H1 (cell line): Measurements from ENCODE around the gene TIGD6. TPM values are rescaled to one million over a fixed set of nuclear protein-coding genes. Genes with fewer than 3 reads are reported as not detected.

ENCODE experiments used
- CTCF ChIA-PET: fragments of 300-600 bp; sonication (Branson Sonifier 250); formaldehyde crosslinking; loops from one replicate; lab custom pipeline; 2021; ENCODE audit not compliant: partially characterized antibody; lab: Charles Lee
- POLR2A ChIA-PET: fragments of 300-600 bp; sonication (Branson Sonifier 250); formaldehyde crosslinking; loops from one replicate; lab custom pipeline; 2021; ENCODE audit warnings: inconsistent platforms; ENCODE audit not compliant: partially characterized antibody; lab: Charles Lee
- DNase-seq, 2 experiments: peaks; one replicate each; pipeline versions ENCODE4 v3.0.0 to v3.0.0-alpha.2; 2010 to 2022; ENCODE audit warnings: low spot score in 2 of 2, low read depth in 1 of 2, mixed read lengths in 1 of 2
- FAIRE-seq: peaks from 2 replicates; lab custom pipeline; 2011; peaks lifted over from hg19 to GRCh38; lab: Jason Lieb, UNC
- H2AFZ ChIP-seq: 2 replicates; pipeline ENCODE4 v1.8.1; 2012; ENCODE audit warnings: low read length, inconsistent platforms
- H2AK5ac ChIP-seq: 2 replicates; pipeline ENCODE4 v1.6.1; 2013; ENCODE audit warnings: low read depth, low read length
- H2BK120ac ChIP-seq: replicated peaks from 2 replicates; pipeline ENCODE3; 2013; ENCODE audit warnings: low read depth, low read length, inconsistent platforms
- H2BK12ac ChIP-seq: 2 replicates; pipeline ENCODE4 v1.6.1; 2013; ENCODE audit warnings: low read depth, low read length
- H2BK15ac ChIP-seq: 2 replicates; pipeline ENCODE4 v1.6.1; 2013; ENCODE audit warnings: low read length
- H2BK20ac ChIP-seq: 2 replicates; pipeline ENCODE4 v1.6.1; 2013; ENCODE audit warnings: low read length
- H2BK5ac ChIP-seq: 2 replicates; pipeline ENCODE4 v1.6.1; 2013; ENCODE audit warnings: low read depth, low read length
- H3K14ac ChIP-seq: 2 replicates; pipeline ENCODE4 v1.6.1; 2013; ENCODE audit warnings: inconsistent platforms; ENCODE audit not compliant: insufficient read length
- H3K18ac ChIP-seq: 2 replicates; pipeline ENCODE4 v1.6.1; 2013; ENCODE audit warnings: low read length; ENCODE audit errors: extremely low read depth
- H3K23ac ChIP-seq: 2 replicates; pipeline ENCODE4 v1.6.1; 2013; ENCODE audit warnings: inconsistent platforms; ENCODE audit not compliant: insufficient read length
- H3K23me2 ChIP-seq: 2 replicates; pipeline ENCODE4 v1.6.1; 2013; ENCODE audit warnings: low read depth, low read length
- H3K27ac ChIP-seq: 2 replicates; pipeline ENCODE4 v1.6.1; 2011; ENCODE audit warnings: low read depth, low read length, inconsistent platforms
- H3K27me3 ChIP-seq, 4 experiments: replicated peaks in 1 of 4; 1 replicate in 1 of 4; 2 replicates in 3 of 4; pipeline versions ENCODE4 v1.6.1 to v1.8.1; 2011 to 2013; ENCODE audit warnings: low read length in 3 of 4, mild to moderate bottlenecking in 3 of 4, inconsistent platforms in 2 of 4, mixed read lengths in 2 of 4, moderate library complexity in 1 of 4; ENCODE audit not compliant: control insufficient read depth in 3 of 4, insufficient read depth in 3 of 4; ENCODE audit errors: extremely low read depth in 1 of 4
- H3K36me3 ChIP-seq, 4 experiments: 2 replicates each; pipeline versions ENCODE4 v1.6.1 to v1.8.1; 2011 to 2013; ENCODE audit warnings: mild to moderate bottlenecking in 4 of 4, low read length in 3 of 4, moderate library complexity in 2 of 4, control low read depth in 1 of 4, inconsistent platforms in 1 of 4; ENCODE audit not compliant: insufficient read depth in 4 of 4, control insufficient read depth in 2 of 4
- H3K4ac ChIP-seq: replicated peaks from 2 replicates; pipeline ENCODE3; 2013; ENCODE audit warnings: low read length, low read depth, mixed read lengths, inconsistent platforms; ENCODE audit not compliant: insufficient read length
- H3K4me1 ChIP-seq, 4 experiments: replicated peaks in 1 of 4; 1 replicate in 1 of 4; 2 replicates in 3 of 4; pipeline versions ENCODE4 v1.6.1 to v1.8.1; 2011 to 2013; ENCODE audit warnings: low read length in 3 of 4, inconsistent platforms in 2 of 4, mixed read lengths in 1 of 4; ENCODE audit not compliant: insufficient read depth in 4 of 4, control insufficient read depth in 3 of 4
- H3K4me2 ChIP-seq, 2 experiments: 2 replicates each; pipeline versions ENCODE4 v1.6.1 to v1.8.1; 2011 to 2013; ENCODE audit warnings: low read depth in 2 of 2, low read length in 2 of 2, control low read depth in 1 of 2, inconsistent platforms in 1 of 2, mild to moderate bottlenecking in 1 of 2; ENCODE audit not compliant: insufficient read depth in 1 of 2
- H3K4me3 ChIP-seq, 4 experiments: fragments of 200-600, 300-600 bp in 1 of 4; sonication (generic), shearing (Covaris generic), sonication (Bioruptor Twin) in 1 of 4; 2 replicates each; pipeline versions ENCODE4 v1.5.1 to v1.8.1; 2011 to 2016; ENCODE audit warnings: low read length in 4 of 4, low read depth in 3 of 4, control low read depth in 2 of 4, inconsistent platforms in 2 of 4, mild to moderate bottlenecking in 2 of 4, mixed read lengths in 1 of 4, moderate library complexity in 1 of 4; ENCODE audit not compliant: insufficient read depth in 2 of 4; ENCODE audit errors: extremely low read depth in 1 of 4
- H3K56ac ChIP-seq: replicated peaks from 2 replicates; pipeline ENCODE3; 2013; ENCODE audit warnings: low read depth, mild to moderate bottlenecking, mixed read lengths, low read length, inconsistent platforms; ENCODE audit not compliant: insufficient read length
- H3K79me1 ChIP-seq: 2 replicates; pipeline ENCODE4 v1.6.1; 2013; ENCODE audit warnings: low read depth, low read length, control low read depth
- H3K79me2 ChIP-seq, 2 experiments: 2 replicates each; pipeline versions ENCODE4 v1.6.1 to v1.8.1; 2012 to 2013; ENCODE audit warnings: low read length in 2 of 2, mild to moderate bottlenecking in 2 of 2, inconsistent platforms in 1 of 2; ENCODE audit not compliant: insufficient read depth in 2 of 2, control insufficient read depth in 1 of 2
- H3K9ac ChIP-seq, 4 experiments: replicated peaks in 1 of 4; 1 replicate in 1 of 4; 2 replicates in 3 of 4; pipeline versions ENCODE4 v1.6.1 to v1.8.1; 2011 to 2013; ENCODE audit warnings: low read depth in 3 of 4, low read length in 3 of 4, control low read depth in 2 of 4, mild to moderate bottlenecking in 2 of 4, moderate library complexity in 2 of 4, inconsistent platforms in 1 of 4; ENCODE audit errors: extremely low read depth in 1 of 4
- H3K9me3 ChIP-seq, 2 experiments: 2 replicates each; pipeline versions ENCODE4 v1.6.1 to v1.8.1; 2012 to 2013; ENCODE audit warnings: mild to moderate bottlenecking in 2 of 2, moderate library complexity in 2 of 2, control low read depth in 1 of 2, inconsistent platforms in 1 of 2, low read depth in 1 of 2, low read length in 1 of 2, mixed read lengths in 1 of 2; ENCODE audit not compliant: insufficient read depth in 2 of 2
- H4K20me1 ChIP-seq, 2 experiments: replicated peaks in 1 of 2; 2 replicates each; pipeline versions ENCODE3 to v1.8.1; 2011 to 2013; ENCODE audit warnings: inconsistent platforms in 2 of 2, low read length in 2 of 2, mild to moderate bottlenecking in 1 of 2; ENCODE audit not compliant: insufficient read depth in 2 of 2, control insufficient read depth in 1 of 2
- H4K5ac ChIP-seq: 2 replicates; pipeline ENCODE4 v1.6.1; 2013; ENCODE audit warnings: low read length, low read depth, mixed read lengths, inconsistent platforms; ENCODE audit not compliant: insufficient read length
- H4K8ac ChIP-seq: 2 replicates; pipeline ENCODE4 v1.8.0; 2013; ENCODE audit warnings: mild to moderate bottlenecking, moderate library complexity, low read length, inconsistent platforms; ENCODE audit not compliant: insufficient read depth; ENCODE audit errors: extremely low read depth
- H4K91ac ChIP-seq: replicated peaks from 2 replicates; pipeline ENCODE3; 2013; ENCODE audit warnings: low read length, mixed read lengths, inconsistent platforms; ENCODE audit not compliant: insufficient read length
- CTCF ChIP-seq, 3 experiments: IDR thresholded peaks; 1 replicate in 2 of 3; 2 replicates in 1 of 3; pipeline versions ENCODE4 v1.5.1 to v1.6.1; 2011; ENCODE audit warnings: low read length in 3 of 3, mild to moderate bottlenecking in 3 of 3, inconsistent platforms in 2 of 3, low read depth in 1 of 3, moderate library complexity in 1 of 3; ENCODE audit not compliant: insufficient read depth in 1 of 3; ENCODE audit errors: control extremely low read depth in 1 of 3
- FOSL1 ChIP-seq: IDR thresholded peaks from 2 replicates; pipeline ENCODE4 v1.6.1; 2011; ENCODE audit warnings: mild to moderate bottlenecking, low read depth, low read length, moderate library complexity; ENCODE audit not compliant: insufficient read depth
- RAD21 ChIP-seq, 2 experiments: IDR thresholded peaks in 1 of 2; conservative IDR thresholded peaks in 1 of 2; 2 replicates each; pipeline ENCODE4 v1.6.1; 2011; ENCODE audit warnings: low read depth in 2 of 2, low read length in 2 of 2, improper control_type of control experiment in 1 of 2, inconsistent platforms in 1 of 2, mild to moderate bottlenecking in 1 of 2, moderate library complexity in 1 of 2
- TEAD4 ChIP-seq: IDR thresholded peaks from 2 replicates; pipeline ENCODE4 v1.6.1; 2012; ENCODE audit warnings: low read depth, low read length, inconsistent platforms, mixed read lengths
- YY1 ChIP-seq: IDR thresholded peaks from 2 replicates; pipeline ENCODE4 v1.6.1; 2011; ENCODE audit warnings: low read depth, mild to moderate bottlenecking, low read length
- WGBS, 2 experiments: shearing (Covaris generic) in 1 of 2; methylation state at CpG; one replicate each; pipeline versions ENCODE4 v1.1.6 to v1.1.7; 2013 to 2015; ENCODE audit warnings: low lambda C conversion rate in 2 of 2, mixed read lengths in 2 of 2, inconsistent platforms in 1 of 2, low coverage in 1 of 2, missing lambda C conversion rate in 1 of 2; ENCODE audit not compliant: insufficient replicate concordance in 2 of 2, insufficient coverage in 1 of 2, insufficient read length in 1 of 2; ENCODE audit errors: extremely low coverage in 1 of 2, missing lambda C conversion rate in 1 of 2; 5-methylcytosine and 5-hydroxymethylcytosine counted together
- polyA plus RNA-seq, 7 experiments: library from polyadenylated mRNA; depleted of rRNA in 3 of 7; stranded (reverse) in 5 of 7; unstranded in 2 of 7; fragments of >200 nt in 5 of 7; fragments of 200-250 nt in 2 of 7; gene quantifications; 1 replicate in 5 of 7; 2 replicates in 1 of 7; 4 replicates in 1 of 7; pipeline versions ENCODE4 v1.2.1 to v1.2.3, GENCODE V29; 2011 to 2013; ENCODE audit warnings: missing spikeins in 2 of 7, mixed read lengths in 2 of 7
- total RNA-seq: library from RNA; stranded (reverse); fragmentation: NEBNext Ultra II Directional; extraction: Animal tissue kit (Norgen Biotek cat#: 25700); gene quantifications from 2 replicates; pipeline ENCODE4 v1.2.1, GENCODE V29; 2021

The TIGD6 gene
- total and polyA plus RNA-seq, 2 of the 8 experiments (the other 6 are each of a cell fraction or from before 2014, with no cell fraction given): 1.3 to 2.4 TPM

- Histone ChIP-seq H3K14ac (no peak overlapping the region), H2AFZ (no peak overlapping the region), H4K5ac (no peak overlapping the region), H3K56ac (no peak overlapping the region), H3K79me2 (no peaks in the 10 kb centered on the region), H3K9ac (no peak overlapping the region), H3K79me1 (no peaks in the 10 kb centered on the region), H3K23ac (no peak overlapping the region), H2BK15ac (no peak overlapping the region), H2BK12ac (no peak overlapping the region), H3K4me3 (no peak overlapping the region), H2BK20ac (no peak overlapping the region), H3K36me3 (no peaks in the 10 kb centered on the region; a peak in 1 of 8 replicates), H2AK5ac (no peak overlapping the region), H3K4me1 (no peaks in the 10 kb centered on the region), H3K27ac (no peak overlapping the region), H3K23me2 (no peaks in the 10 kb centered on the region), H3K4me2 (no peak overlapping the region), H4K91ac (no peak overlapping the region), H3K18ac (no peak overlapping the region), H2BK120ac (no peak overlapping the region), H3K27me3 (no peaks in the 10 kb centered on the region), H4K8ac (no peak overlapping the region), H2BK5ac (no peak overlapping the region), H4K20me1 (no peaks in the 10 kb centered on the region), H3K4ac (no peak overlapping the region), H3K9me3 (no peaks in the 10 kb centered on the region)
- POLR2A ChIA-PET: interaction anchor here (1.0 kb wide), 1 partner anchor 9 kb away, joined by 5 read pairs; the partner anchor contains the start of genes HMGXB3 and TIGD6
- peak in 1 of 2 experiments; percentile 65 for DNase-seq
- WGBS, 2 experiments: 62% methylated on average over 4 of the region's 4 CpGs; no CpG with 5 or more reads in 1 of the 2 experiments
- CTCF ChIA-PET: interaction anchor here (0.6 to 6.1 kb wide), 58 partner anchors 10 to 399 kb away, joined by 3 to 172 read pairs (median 4); partner anchors contain the start of genes HMGXB3, SLC26A2 and TIGD6
- peak; percentile 92 for FAIRE-seq
- TF ChIP-seq FOSL1 (no peak), CTCF (IDR thresholded peaks at IDR 0.05; ENCODE audit: control extremely low read depth in 1 of 3, insufficient read depth in 1 of 3, low read depth in 1 of 3, low read length in 3 of 3) (peak; percentile 53 to 92 (median 89)), RAD21 (IDR thresholded peaks at IDR 0.05 in 1 of 2, conservative IDR thresholded peaks at IDR 0.05 in 1 of 2; ENCODE audit: low read depth in 2 of 2, low read length in 2 of 2) (peak; percentile 98), YY1 (0 out of 2 replicates have a peak, but pooled peaks have one; percentile 4), TEAD4 (peak; percentile 74)
These were observed 9.7 kb downstream of the TIGD6 start for GRCh38 chr5:149990518-149991376.
